HG03108 (cell line): ENCODE data around the gene TOP1.
"Not testable (repeated sequence)": the region's sequence is repeated elsewhere in the genome, so short reads cannot be mapped to it uniquely, and the experiment has no call there.

Source experiments
- ATAC-seq: cut with Tn5 transposase; IDR thresholded peaks from one replicate; pipeline ENCODE4 v1.9.1; 2021; ENCODE audit warnings: moderate library complexity; ENCODE audit not compliant: unreplicated experiment

The TOP1 gene

GRCh38 chr20:41087777-41088176 lies 59.2 kb downstream of the TOP1 start:
- ATAC-seq = no peak

GRCh38 chr20:41089555-41089954 lies 60.9 kb downstream of the TOP1 start:
- ATAC-seq = no peak

GRCh38 chr20:41091927-41092326 lies 63.3 kb downstream of the TOP1 start:
- no peak for ATAC-seq

DNA sequence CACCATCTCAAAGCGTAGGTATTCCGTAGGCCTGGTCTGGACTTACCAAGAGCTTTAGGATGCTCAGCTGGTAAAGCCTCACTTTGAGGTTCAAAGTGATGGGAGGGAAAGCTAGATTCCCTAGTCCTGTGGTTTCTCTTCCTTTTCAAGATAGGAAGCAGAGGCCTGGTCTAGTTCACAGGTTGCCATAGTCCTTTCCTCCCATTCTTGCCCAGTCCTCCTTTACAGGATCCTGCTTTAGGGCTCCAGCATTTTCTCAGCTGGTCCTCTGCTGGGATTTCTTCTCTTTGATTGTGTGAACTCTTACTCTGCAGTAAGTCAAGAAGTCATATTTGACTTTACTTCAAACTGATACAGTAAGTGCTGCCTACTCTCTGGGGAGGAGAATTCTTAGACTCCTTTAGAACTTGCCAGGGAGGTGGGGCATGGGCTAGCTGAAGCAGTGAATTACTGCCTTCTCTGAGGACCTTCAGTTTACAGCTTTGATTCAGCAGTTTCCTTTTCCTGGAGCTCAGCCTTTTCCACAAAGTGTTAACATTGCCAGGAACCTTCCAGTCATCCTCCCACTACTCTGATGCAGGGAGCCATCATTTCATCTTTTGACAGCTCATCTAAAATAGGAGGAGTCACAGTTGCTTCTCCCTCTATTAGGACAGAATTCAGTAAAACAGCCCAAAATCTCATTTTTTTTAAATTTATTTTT lies 65.9 kb downstream of the TOP1 start:
- no peak for ATAC-seq

- no peak for ATAC-seq
Observed at GRCh38 chr20:41095110-41095969, 66.7 kb downstream of the TOP1 start.

GRCh38 chr20:41098703-41099250 lies 70.2 kb downstream of the TOP1 start:
- no peak for ATAC-seq

DNA sequence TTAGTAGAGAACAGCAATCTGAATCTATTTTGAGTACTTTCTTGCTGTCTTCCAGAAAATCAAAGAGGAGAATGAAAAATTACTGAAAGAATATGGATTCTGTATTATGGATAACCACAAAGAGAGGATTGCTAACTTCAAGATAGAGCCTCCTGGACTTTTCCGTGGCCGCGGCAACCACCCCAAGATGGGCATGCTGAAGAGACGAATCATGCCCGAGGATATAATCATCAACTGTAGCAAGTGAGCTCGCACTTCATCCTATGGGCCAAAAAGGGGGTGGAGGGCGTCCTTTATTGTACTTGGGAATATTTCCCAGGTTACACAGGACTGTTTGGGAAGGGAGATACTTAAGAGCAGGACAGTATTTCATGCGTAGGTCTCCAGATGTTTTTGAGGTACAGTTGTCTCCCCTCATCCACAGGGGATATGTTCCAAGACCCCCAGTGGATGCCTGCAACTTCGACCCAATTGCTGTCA lies 71.4 kb downstream of the TOP1 start:
- ATAC-seq = no peak

DNA sequence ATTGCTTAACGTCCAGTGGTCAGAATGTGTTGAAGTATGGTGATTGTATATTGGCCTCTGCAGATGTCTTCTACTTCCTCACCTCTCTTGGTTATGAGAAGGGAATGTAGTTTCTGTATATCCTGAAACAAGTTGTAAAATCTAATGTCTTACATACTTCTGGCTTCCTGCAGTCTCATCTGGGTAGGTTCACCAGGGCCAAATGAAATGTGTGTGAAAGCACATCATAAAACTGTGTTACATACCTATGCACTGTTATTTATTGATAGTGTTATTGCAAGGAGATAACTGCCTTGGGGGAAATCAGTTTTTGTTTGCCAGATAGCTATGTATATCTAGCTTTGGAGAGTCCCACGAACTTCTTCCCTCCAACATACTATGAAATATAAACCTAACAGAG lies 73.0 kb downstream of the TOP1 start:
- no peak for ATAC-seq

DNA sequence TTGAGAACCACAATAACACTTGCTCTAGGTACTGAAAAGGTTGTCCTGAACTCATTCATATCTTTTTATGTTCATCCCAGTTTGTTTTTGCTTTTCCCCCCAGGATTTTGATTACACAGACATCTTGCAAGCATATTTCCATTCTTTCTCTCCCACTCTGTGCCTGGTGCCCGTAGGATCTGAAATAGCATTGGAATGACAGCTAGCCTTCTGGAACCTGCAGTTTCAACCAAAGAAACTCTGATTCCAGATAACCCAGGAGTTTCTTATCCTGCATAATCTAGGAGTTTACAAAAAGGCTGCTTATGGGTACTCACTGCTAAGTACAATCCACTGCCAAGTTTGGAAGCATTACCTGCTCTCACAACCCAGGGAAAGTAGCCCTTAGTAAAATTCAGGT lies 79.9 kb downstream of the TOP1 start:
- no peak for ATAC-seq

DNA sequence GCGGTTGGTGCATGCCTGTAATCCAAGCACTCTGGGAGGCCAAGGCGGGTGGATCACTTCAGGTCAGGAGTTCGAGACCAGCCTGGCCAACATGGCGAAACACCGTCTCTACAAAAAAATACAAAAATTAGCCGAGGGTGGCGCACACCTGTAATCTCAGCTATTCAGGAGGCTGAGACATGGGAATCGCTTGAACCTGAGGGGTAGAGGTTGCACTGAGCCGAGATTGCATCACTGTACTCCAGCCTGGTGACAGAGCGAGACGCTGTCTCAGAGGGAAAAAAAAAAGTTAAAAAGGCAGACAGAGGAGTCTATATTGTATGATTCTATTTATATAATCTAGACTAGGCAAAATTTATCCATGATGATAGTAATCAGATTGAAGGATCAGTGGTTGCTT lies 81.4 kb downstream of the TOP1 start:
- no peak for ATAC-seq

- ATAC-seq = no peak
Observed at GRCh38 chr20:41110930-41111577, 82.4 kb downstream of the TOP1 start.

DNA sequence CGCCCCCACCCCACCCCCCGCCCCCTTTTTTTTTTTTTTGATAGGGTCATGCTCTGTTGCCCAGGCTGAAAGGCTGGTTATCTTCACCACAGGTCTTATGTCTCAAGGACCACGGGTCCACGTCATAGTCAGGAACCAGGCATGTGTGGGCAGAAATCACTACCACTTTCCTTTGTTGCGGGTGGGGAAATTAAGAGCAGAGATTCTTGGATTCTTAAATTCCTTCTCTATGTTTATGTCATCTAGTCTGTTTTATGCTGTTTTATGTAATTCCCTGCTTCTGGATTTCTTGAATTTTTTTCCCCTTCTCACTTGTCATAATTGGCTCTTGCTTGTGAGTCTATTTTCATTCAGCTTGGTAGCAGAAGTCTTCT lies 82.9 kb downstream of the TOP1 start:
- no peak for ATAC-seq

- ATAC-seq = no peak
Observed at GRCh38 chr20:41116282-41116956, 87.8 kb downstream of the TOP1 start.

GRCh38 chr20:41118159-41118558 lies 89.5 kb downstream of the TOP1 start:
- not testable (repeated sequence) for ATAC-seq

DNA sequence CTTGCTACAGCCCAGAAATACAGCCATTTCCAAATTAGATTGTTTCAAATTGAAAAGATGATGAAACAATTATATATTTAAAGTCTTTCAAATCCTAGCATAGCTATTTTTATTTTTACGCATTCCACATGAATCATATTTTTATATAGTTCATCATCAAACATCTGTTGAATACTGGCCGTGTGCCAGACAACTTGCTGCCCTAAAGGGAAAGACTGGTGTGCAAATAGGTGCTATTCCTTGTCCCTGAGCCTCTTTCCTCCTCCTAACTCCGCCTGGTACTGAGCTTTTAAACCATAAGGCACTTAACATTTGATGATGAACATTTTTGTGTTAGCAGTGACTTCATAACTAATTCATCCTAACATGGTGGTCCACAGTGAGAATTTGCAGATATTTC lies 90.0 kb downstream of the TOP1 start:
- ATAC-seq = no peak

GRCh38 chr20:41119614-41120561 lies 91.3 kb downstream of the TOP1 start:
- ATAC-seq = no peak

DNA sequence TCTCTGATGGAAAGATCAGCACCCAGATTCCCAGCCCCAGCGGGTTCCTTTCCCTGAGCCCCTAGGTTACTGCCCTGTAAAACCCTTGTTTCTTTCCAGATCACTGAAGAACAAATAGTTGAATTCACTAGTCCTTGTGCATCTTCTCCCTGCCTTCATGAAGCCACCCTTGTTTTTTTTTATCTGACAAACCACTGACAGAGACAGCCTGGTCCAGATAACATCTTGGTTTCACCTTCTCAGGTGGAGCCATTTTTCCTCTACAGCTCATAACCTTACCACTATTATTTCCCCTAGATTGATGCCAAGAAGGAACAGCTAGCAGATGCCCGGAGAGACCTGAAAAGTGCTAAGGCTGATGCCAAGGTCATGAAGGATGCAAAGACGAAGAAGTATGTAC lies 92.8 kb downstream of the TOP1 start:
- no peak for ATAC-seq

DNA sequence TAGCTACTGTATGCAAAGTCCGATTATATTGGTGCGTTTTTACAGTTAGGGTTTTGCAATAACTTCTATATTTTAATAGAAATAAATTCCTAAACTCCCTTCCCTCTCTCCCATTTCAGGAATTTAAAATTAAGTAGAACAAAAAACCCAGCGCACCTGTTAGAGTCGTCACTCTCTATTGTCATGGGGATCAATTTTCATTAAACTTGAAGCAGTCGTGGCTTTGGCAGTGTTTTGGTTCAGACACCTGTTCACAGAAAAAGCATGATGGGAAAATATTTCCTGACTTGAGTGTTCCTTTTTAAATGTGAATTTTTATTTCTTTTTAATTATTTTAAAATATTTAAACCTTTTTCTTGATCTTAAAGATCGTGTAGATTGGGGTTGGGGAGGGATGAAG lies 95.0 kb downstream of the TOP1 start:
- no peak for ATAC-seq

DNA sequence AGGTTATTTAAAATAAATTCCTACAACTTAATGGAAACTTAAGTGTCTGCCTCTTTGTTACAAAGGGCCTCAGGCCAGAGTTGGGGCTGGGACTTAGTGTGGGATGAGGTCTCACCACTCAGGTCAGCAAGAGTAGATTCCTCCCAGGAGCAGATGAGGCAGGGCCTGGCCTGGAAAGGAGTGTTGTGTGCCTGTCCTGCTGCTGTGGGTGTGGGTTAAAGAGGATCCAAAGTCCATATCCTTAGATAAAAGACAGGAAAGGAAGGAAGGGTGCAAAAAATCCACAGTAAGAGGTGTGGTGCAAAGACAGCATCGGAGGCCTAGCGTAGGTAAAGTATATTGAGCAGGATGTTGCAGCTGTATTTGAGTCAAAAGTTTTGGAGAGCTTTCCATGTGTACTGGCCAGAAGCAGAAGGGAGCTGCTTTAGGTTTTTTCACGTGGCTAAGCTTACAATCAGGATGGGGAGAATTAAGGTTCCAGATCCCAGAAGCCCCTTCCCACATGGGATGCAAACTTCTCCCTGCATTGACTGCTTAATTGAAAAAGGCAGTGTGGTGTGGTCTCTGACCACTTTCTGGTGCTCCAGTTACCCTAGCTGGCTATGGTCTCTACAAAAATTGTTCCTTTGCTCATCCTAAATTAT lies 96.0 kb downstream of the TOP1 start:
- ATAC-seq = no peak
